ACC112 (cell line): ENCODE measurements around the gene WSB1.
"Not testable (repeated sequence)": the region's sequence is repeated elsewhere in the genome, so short reads cannot be mapped to it uniquely, and the experiment has no call there.

Source experiments
- H2AFZ ChIP-seq: fragments of 200-600 bp; sonication (generic); one replicate; pipeline ENCODE4 v1.6.0; 2017; ENCODE audit warnings: antibody characterized with exemption, low read length; ENCODE audit not compliant: unreplicated experiment
- H3K27ac ChIP-seq: fragments of 200-600 bp; sonication (generic); 2 replicates; pipeline ENCODE4 v1.5.1; 2014; ENCODE audit warnings: low read depth, mild to moderate bottlenecking, antibody characterized with exemption, low read length, moderate library complexity
- H3K27me3 ChIP-seq: fragments of 200-600 bp; sonication (generic); 2 replicates; pipeline ENCODE4 v1.6.1; 2014; ENCODE audit warnings: mild to moderate bottlenecking, antibody characterized with exemption, low read length, moderate library complexity, mixed read lengths; ENCODE audit not compliant: insufficient read depth
- H3K36me3 ChIP-seq: fragments of 200-600 bp; sonication (generic); 2 replicates; pipeline ENCODE4 v1.6.1; 2016; ENCODE audit warnings: mild to moderate bottlenecking, antibody characterized with exemption, low read length, moderate library complexity, mixed read lengths; ENCODE audit not compliant: insufficient read depth
- H3K4me1 ChIP-seq: fragments of 200-600 bp; sonication (generic); one replicate; pipeline ENCODE4 v1.6.1; 2016; ENCODE audit warnings: low read length, mixed read lengths; ENCODE audit not compliant: insufficient read depth, unreplicated experiment, control insufficient read depth
- H3K4me3 ChIP-seq: fragments of 200-600 bp; sonication (generic); 2 replicates; pipeline ENCODE4 v1.5.1; 2014; ENCODE audit warnings: mild to moderate bottlenecking, low read depth, low read length
- H3K79me2 ChIP-seq: fragments of 200-600 bp; sonication (generic); one replicate; pipeline ENCODE4 v1.6.0; 2016; ENCODE audit warnings: low read length; ENCODE audit not compliant: control insufficient read depth, unreplicated experiment, insufficient read depth

The WSB1 gene, protein sequence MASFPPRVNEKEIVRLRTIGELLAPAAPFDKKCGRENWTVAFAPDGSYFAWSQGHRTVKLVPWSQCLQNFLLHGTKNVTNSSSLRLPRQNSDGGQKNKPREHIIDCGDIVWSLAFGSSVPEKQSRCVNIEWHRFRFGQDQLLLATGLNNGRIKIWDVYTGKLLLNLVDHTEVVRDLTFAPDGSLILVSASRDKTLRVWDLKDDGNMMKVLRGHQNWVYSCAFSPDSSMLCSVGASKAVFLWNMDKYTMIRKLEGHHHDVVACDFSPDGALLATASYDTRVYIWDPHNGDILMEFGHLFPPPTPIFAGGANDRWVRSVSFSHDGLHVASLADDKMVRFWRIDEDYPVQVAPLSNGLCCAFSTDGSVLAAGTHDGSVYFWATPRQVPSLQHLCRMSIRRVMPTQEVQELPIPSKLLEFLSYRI

DNA sequence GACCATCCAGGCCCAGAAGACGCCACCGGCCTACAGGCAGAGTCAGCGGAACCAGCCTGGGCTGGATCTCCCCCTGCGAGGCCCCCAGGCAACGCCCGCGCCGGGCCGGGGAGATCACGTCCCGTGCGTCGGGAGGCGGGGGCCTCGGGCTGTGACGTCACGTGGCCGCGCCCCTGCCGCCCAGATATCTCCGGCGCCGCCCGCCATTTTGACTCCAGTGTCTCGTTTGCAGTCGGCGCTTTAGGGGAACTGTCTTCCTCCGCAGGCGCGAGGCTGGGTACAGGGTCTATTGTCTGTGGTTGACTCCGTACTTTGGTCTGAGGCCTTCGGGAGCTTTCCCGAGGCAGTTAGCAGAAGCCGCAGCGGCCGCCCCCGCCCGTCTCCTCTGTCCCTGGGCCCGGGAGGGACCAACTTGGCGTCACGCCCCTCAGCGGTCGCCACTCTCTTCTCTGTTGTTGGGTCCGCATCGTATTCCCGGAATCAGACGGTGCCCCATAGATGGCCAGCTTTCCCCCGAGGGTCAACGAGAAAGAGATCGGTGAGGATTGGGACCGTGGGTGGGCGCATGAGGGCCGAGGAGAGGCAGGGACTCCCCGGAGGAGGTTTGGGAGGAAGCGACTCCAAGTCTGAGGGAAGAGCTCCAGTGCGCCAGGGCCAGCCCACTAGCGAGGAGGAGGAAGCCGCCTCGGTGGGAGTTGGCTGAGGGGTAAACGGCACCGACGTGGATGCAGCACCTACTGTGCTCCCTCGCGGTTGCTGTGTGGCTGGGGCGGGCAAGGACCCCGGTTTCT lies at the start of gene WSB1:
Gene WSB1, plus strand, starts transcription at position 217 of the 791 bp plus-strand sequence. Its CDS starts 282 bp downstream, at position 499.
- Histone ChIP-seq H2AFZ (peak within 1 kb of the TSS; percentile 74), H3K4me3 (peak within 1 kb of the TSS; percentile 88), H3K27me3 (no peaks in the 10 kb centered on the region), H3K27ac (peak within 1 kb of the TSS; percentile 93), H3K4me1 (peaks cover 19% of the 10 kb centered on the region), H3K79me2 (peaks cover 53% of the 10 kb centered on the region), H3K36me3 (no peaks in the 10 kb centered on the region)

DNA sequence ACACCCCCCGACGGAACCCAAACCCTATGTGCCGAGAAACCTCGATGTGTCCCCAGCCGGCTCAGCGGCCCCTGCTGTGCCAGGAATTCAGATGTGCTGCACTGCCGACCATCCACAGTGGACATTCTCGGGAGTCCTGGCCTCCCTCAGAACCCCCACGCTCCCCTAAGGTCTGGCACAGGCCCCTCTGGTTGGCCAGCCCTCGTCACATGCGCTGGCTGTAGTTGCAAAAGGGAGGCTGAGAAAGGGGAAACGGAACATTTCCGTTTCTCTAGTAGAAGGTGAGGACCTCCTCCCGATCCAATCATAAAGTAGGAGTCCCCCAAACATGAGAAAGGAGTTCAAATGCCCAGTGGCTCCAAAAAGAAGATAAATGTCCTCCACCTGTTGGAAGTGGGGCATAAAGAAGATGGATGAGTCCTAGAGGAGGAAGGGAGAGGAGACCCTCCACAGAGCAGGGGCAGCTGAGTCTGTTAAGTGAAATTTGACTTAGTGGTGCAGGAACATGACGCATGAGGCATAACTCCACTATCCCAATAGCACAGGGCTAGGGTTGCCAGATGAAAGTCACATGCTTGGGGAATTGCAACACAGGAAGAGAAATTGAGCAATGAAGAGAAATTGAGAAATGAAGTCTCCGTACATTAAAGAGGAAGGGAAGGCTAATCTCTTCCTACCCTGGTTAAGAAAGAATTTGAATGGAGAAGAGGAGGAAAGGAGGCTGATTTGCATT lies 49.3 kb upstream of the WSB1 start:
- no peaks in the 10 kb centered on the region for H3K36me3 ChIP-seq
- H3K79me2 ChIP-seq = no peaks in the 10 kb centered on the region
- H3K27ac ChIP-seq = peak overlapping the region; percentile 96
- peaks cover 39% of the 10 kb centered on the region for H3K4me1 ChIP-seq
- peak overlapping the region; percentile 70 for H2AFZ ChIP-seq
- H3K27me3 ChIP-seq = no peaks in the 10 kb centered on the region
- H3K4me3 ChIP-seq = peak overlapping the region; percentile 70

DNA sequence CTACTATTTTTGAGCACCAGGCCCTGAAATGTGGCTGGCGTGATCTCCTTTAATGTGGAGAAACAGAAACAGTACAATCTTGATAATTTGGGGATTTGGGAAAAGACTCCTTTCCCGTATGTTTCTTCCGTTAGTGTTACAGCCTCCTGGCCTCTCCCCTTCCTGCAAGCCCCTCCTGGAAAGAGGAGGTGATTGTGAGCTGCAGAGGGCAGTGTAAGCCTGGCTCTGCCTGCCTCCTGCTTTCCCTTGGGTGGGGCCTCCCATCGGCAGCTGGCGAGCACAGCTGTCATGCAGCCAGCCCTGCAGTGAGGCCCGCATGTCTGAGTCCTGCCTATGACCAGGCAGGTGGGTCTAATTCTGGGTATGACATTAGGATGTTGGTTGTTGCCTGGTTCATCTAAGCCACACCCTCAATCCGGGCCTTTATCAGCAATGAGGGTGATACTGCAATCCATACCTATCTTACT lies 48.7 kb upstream of the WSB1 start:
- Histone ChIP-seq H3K4me3 (peak overlapping the region; percentile 70), H3K27ac (peak overlapping the region; percentile 96), H2AFZ (peak overlapping the region; percentile 70)

DNA sequence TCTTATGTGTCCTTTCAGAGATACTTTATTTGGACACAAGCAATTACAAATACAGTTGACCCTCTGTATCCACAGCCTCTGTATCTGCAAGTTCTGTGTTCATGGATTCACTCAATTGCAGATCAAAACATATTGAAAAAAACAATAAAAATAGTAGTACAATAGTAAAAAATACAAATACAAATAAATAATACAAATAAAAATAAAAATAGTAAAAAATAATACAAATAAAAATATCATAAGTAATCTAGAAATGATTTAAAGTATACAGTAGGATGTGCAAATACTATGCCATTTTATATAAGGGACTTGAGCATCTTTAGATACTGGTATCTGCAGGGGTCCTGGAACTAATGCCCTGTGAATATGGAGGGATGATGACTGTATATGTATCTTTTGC lies 47.4 kb upstream of the WSB1 start:
- Histone ChIP-seq H3K27me3 (no peaks in the 10 kb centered on the region), H2AFZ (no peak overlapping the region), H3K4me3 (0 out of 2 replicates have a peak overlapping the region, but pooled peaks have one; percentile 4), H3K4me1 (peaks cover 39% of the 10 kb centered on the region), H3K36me3 (no peaks in the 10 kb centered on the region), H3K79me2 (no peaks in the 10 kb centered on the region), H3K27ac (peak overlapping the region; percentile 91)

More for the DNA sequence above, 48.7 kb upstream of the WSB1 start:
- no peaks in the 10 kb centered on the region for H3K36me3 ChIP-seq
- H3K79me2 ChIP-seq = no peaks in the 10 kb centered on the region
- H3K27me3 ChIP-seq = no peaks in the 10 kb centered on the region
- H3K4me1 ChIP-seq = peaks cover 39% of the 10 kb centered on the region

DNA sequence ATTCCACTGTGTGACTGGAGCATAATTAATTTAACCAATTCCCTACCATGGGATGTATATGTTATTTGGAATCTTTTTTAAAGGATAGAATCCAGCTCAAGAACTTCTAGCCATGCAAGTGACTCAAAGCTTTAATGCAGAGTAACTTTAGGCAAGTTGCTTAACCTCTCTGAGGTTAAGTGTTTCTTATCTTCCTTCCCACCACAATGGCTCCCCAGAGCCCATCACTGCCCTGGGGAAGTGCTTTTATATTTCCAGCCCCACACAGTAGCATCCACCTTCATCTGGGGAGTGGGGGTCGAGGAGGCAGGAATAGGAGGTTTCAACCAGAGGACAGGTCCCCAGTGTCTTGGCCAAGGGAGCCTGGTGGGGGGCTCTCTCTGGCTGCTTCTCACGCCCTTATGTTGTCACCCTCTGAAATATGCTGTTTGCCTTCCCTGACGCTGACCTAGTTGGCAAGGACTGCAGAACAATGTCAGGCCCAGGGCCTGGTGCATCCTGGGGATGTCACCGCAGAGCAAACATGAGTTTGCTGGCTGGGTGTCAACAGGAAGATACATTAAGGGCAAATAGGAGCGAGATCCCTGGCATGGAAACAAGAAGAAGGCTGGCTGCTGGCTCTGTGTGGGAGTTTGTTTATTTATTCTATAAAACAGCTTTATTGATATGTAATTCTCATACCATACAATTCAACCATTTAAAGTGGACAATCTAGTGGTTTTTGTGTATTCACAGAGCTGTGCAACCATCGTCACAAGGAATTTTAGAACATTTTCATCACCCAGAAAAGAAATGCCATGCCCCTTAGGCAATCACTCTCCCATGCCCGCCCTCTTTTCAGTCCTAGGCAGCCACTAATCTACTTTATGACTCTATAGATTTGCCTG lies 46.6 kb upstream of the WSB1 start:
- Histone ChIP-seq H3K27ac (peak overlapping the region; percentile 91), H3K4me1 (peaks cover 39% of the 10 kb centered on the region), H3K4me3 (0 out of 2 replicates have a peak overlapping the region, but pooled peaks have one; percentile 4), H2AFZ (no peak overlapping the region), H3K36me3 (no peaks in the 10 kb centered on the region), H3K27me3 (no peaks in the 10 kb centered on the region), H3K79me2 (no peaks in the 10 kb centered on the region)

DNA sequence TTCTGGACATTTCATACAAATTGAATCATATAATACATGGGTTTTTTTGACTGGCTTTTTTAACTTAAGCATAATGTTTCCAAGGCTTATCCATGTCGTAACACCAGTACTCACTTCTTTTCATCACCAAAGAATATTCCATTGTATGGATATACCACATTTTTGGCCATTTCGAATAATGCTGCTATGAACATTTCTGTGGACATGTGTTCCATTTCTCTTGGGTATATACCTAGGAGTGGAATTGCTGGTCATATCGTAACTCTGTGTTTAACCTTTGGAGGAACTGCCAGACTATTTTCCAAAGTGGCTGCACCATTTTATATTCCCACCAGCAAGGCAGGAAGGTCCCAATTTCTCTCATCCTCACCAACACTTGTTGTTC lies 46.0 kb upstream of the WSB1 start:
- Histone ChIP-seq H3K36me3 (no peaks in the 10 kb centered on the region), H3K4me1 (peaks cover 36% of the 10 kb centered on the region), H2AFZ (no peak overlapping the region), H3K4me3 (no peak overlapping the region), H3K79me2 (no peaks in the 10 kb centered on the region), H3K27ac (peak overlapping the region; percentile 91), H3K27me3 (no peaks in the 10 kb centered on the region)

DNA sequence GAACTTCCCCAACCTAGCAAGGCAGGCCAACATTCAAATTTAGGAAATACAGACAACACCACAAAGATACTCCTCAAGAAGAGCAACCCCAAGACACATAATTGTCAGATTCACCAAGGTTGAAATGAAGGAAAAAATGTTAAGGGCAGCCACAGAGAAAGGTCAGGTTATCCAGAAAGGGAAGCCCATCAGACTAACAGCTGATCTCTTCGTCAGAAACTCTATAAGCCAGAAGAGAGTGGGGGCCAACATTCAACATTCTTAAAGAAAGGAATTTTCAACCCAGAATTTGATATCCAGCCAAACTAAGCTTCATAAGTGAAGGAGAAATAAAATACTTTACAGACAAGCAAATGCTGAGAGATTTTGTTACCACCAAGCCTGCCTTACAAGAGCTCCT lies 43.1 kb upstream of the WSB1 start:
- H3K4me3 ChIP-seq, H3K36me3 ChIP-seq, H3K27ac ChIP-seq, H3K79me2 ChIP-seq, H3K27me3 ChIP-seq, H2AFZ ChIP-seq: not testable (repeated sequence)
- peaks cover 19% of the 10 kb centered on the region for H3K4me1 ChIP-seq

DNA sequence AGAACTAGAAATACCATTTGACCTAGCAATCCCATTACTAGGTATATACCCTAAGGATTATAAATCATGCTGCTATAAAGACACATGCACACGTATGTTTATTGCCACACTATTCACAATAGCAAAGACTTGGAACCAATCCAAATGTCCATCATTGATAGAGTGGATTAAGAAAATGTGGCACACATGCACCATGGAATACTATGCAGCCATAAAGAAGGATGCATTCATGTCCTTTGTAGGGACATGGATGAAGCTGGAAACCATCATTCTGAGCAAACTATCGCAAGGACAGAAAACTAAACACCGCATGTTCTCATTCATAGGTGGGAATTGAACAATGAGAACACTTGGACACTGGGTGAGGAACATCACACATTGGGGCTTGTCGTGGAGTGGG lies 39.1 kb upstream of the WSB1 start:
- not testable (repeated sequence) for H2AFZ ChIP-seq, H3K79me2 ChIP-seq, H3K4me1 ChIP-seq, H3K4me3 ChIP-seq, H3K27ac ChIP-seq, H3K36me3 ChIP-seq, H3K27me3 ChIP-seq

DNA sequence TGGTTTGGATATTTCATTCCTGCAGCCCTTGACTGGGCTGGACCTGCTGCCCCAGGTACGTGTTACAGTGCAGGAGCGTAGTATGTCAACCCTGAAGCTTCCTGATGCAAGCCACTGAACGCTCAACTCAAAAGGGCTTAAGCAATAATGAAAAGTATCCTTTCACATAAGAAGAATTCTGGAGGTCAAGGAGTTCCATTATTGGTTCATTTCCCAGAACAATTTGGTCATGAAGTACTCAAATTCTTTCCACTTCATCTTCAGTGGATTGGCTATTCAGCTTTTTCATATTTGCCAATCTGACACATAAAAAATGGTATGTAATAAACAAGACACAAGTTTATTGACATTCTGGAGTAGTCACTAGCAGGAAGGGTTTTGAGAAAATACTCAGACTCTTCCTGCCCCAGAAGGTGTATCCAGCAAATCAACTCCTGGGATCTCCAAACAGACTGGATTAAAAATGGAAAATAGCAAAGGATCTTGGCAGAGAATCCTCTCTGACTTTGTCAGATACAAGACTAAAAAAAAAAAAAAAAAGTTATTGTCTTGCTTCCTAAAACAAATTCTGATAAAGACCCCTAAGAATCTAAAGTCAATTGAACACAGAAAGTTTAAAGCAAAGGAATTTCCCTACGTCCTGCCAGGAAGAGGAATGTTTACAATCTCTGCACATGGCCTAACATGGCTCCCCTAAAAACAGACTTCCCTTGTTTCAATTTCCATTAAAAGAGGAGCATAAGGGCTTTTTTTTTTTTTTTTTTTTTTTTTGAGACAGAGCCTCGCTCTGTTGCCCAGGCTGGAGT lies 37.5 kb upstream of the WSB1 start:
- Histone ChIP-seq H3K79me2 (no peaks in the 10 kb centered on the region), H3K36me3 (no peaks in the 10 kb centered on the region), H3K4me3 (no peak overlapping the region), H2AFZ (no peak overlapping the region), H3K27ac (peak overlapping the region; percentile 63), H3K4me1 (peaks cover 10% of the 10 kb centered on the region), H3K27me3 (no peaks in the 10 kb centered on the region)
